MG63 (cell line): ENCODE measurements around the gene GMPR. TPM values are rescaled to one million over a fixed set of nuclear protein-coding genes. Genes with fewer than 3 reads are reported as not detected.

ENCODE experiments used
- DNase-seq: peaks from one replicate; pipeline ENCODE4 v3.0.0-alpha.2; 2020
- H3K27me3 ChIP-seq: fragments of 250-450 bp; sonication (Bioruptor Pico); 2 replicates; pipeline ENCODE4 v1.5.1; 2020; ENCODE audit warnings: mild to moderate bottlenecking, moderate library complexity
- H3K36me3 ChIP-seq: fragments of 250-450 bp; sonication (Bioruptor Pico); 2 replicates; pipeline ENCODE4 v1.5.1; 2020; ENCODE audit warnings: mild to moderate bottlenecking, moderate library complexity
- H3K4me3 ChIP-seq: fragments of 250-450 bp; sonication (Bioruptor Pico); 2 replicates; pipeline ENCODE4 v1.5.1; 2020; ENCODE audit warnings: mild to moderate bottlenecking, moderate library complexity
- H3K9me3 ChIP-seq: fragments of 250-450 bp; sonication (Bioruptor Pico); 2 replicates; pipeline ENCODE4 v1.5.1; 2020; ENCODE audit warnings: mild to moderate bottlenecking, moderate library complexity
- total RNA-seq: library from RNA; depleted of rRNA; stranded (reverse); fragments of >200 nt; shearing (Covaris generic); gene quantifications from 2 replicates; pipeline ENCODE4 v1.2.3, GENCODE V29; 2014; ENCODE audit warnings: low replicate concordance

The GMPR gene
- total RNA-seq, 1 experiment from 2014 or later: 9.9 TPM

GRCh38 chr6:16238963-16239797 is 793 bp downstream of the GMPR start:
- H3K4me3 ChIP-seq: peak overlapping the region; percentile 53
- H3K27me3 ChIP-seq: no peaks in the 10 kb centered on the region
- peak; percentile 80 for DNase-seq
- no peaks in the 10 kb centered on the region for H3K36me3 ChIP-seq
- H3K9me3 ChIP-seq: no peaks in the 10 kb centered on the region

- H3K4me3 ChIP-seq: peak overlapping the region; percentile 53
- no peaks in the 10 kb centered on the region for H3K27me3 ChIP-seq
- H3K36me3 ChIP-seq: no peaks in the 10 kb centered on the region
- DNase-seq: no peak
- H3K9me3 ChIP-seq: no peaks in the 10 kb centered on the region
Observed at GRCh38 chr6:16239798-16240123, 1.4 kb downstream of the GMPR start.

GRCh38 chr6:16240589-16241320 is 2.4 kb downstream of the GMPR start:
- H3K9me3 ChIP-seq: no peaks in the 10 kb centered on the region
- no peak for DNase-seq
- H3K36me3 ChIP-seq: no peaks in the 10 kb centered on the region
- H3K27me3 ChIP-seq: no peaks in the 10 kb centered on the region
- no peak overlapping the region for H3K4me3 ChIP-seq

GRCh38 chr6:16241321-16241689 is 2.9 kb downstream of the GMPR start:
- Histone ChIP-seq H3K27me3 (no peaks in the 10 kb centered on the region), H3K9me3 (no peaks in the 10 kb centered on the region), H3K36me3 (no peaks in the 10 kb centered on the region), H3K4me3 (no peak overlapping the region)
- no peak for DNase-seq

GRCh38 chr6:16243055-16243454 is 4.7 kb downstream of the GMPR start:
- peak; percentile 86 for DNase-seq
- Histone ChIP-seq H3K36me3 (no peaks in the 10 kb centered on the region), H3K27me3 (no peaks in the 10 kb centered on the region), H3K4me3 (no peak overlapping the region), H3K9me3 (no peaks in the 10 kb centered on the region)

- no peaks in the 10 kb centered on the region for H3K36me3 ChIP-seq
- no peaks in the 10 kb centered on the region for H3K9me3 ChIP-seq
- H3K27me3 ChIP-seq: no peaks in the 10 kb centered on the region
- no peak overlapping the region for H3K4me3 ChIP-seq
- no peak for DNase-seq
Observed at GRCh38 chr6:16243664-16244063, 5.3 kb downstream of the GMPR start.

GRCh38 chr6:16244446-16244845 is 6.1 kb downstream of the GMPR start:
- Histone ChIP-seq H3K36me3 (no peaks in the 10 kb centered on the region), H3K27me3 (no peaks in the 10 kb centered on the region), H3K4me3 (no peak overlapping the region), H3K9me3 (no peaks in the 10 kb centered on the region)
- DNase-seq: no peak

- peak; percentile 10 for DNase-seq
Observed at GRCh38 chr6:16244869-16245451, 6.6 kb downstream of the GMPR start.

GRCh38 chr6:16248271-16248853 is 10.0 kb downstream of the GMPR start:
- Histone ChIP-seq H3K27me3 (no peaks in the 10 kb centered on the region), H3K4me3 (no peak overlapping the region), H3K9me3 (no peaks in the 10 kb centered on the region), H3K36me3 (no peaks in the 10 kb centered on the region)
- DNase-seq: no peak

More at GRCh38 chr6:16244869-16245451, 6.6 kb downstream of the GMPR start:
- no peaks in the 10 kb centered on the region for H3K9me3 ChIP-seq
- no peak overlapping the region for H3K4me3 ChIP-seq
- H3K27me3 ChIP-seq: no peaks in the 10 kb centered on the region
- no peaks in the 10 kb centered on the region for H3K36me3 ChIP-seq

- Histone ChIP-seq H3K4me3 (no peak overlapping the region), H3K9me3 (no peaks in the 10 kb centered on the region), H3K27me3 (no peaks in the 10 kb centered on the region), H3K36me3 (no peaks in the 10 kb centered on the region)
- no peak for DNase-seq
Observed at GRCh38 chr6:16249971-16250370, 11.6 kb downstream of the GMPR start.

- H3K36me3 ChIP-seq: no peaks in the 10 kb centered on the region
- no peak overlapping the region for H3K4me3 ChIP-seq
- no peaks in the 10 kb centered on the region for H3K9me3 ChIP-seq
- no peak for DNase-seq
- no peaks in the 10 kb centered on the region for H3K27me3 ChIP-seq
Observed at GRCh38 chr6:16251706-16252105, 13.3 kb downstream of the GMPR start.

- no peaks in the 10 kb centered on the region for H3K27me3 ChIP-seq
Observed at GRCh38 chr6:16252686-16253299, 14.4 kb downstream of the GMPR start.

GRCh38 chr6:16253399-16254144 is 15.2 kb downstream of the GMPR start:
- Histone ChIP-seq H3K9me3 (no peaks in the 10 kb centered on the region), H3K36me3 (no peaks in the 10 kb centered on the region), H3K27me3 (no peaks in the 10 kb centered on the region), H3K4me3 (no peak overlapping the region)
- DNase-seq: no peak

More at GRCh38 chr6:16252686-16253299, 14.4 kb downstream of the GMPR start:
- DNase-seq: no peak
- Histone ChIP-seq H3K36me3 (no peaks in the 10 kb centered on the region), H3K4me3 (no peak overlapping the region), H3K9me3 (no peaks in the 10 kb centered on the region)

- no peak overlapping the region for H3K4me3 ChIP-seq
- DNase-seq: no peak
- no peaks in the 10 kb centered on the region for H3K27me3 ChIP-seq
- H3K36me3 ChIP-seq: no peaks in the 10 kb centered on the region
- H3K9me3 ChIP-seq: no peaks in the 10 kb centered on the region
Observed at GRCh38 chr6:16254535-16254934, 16.1 kb downstream of the GMPR start.

- Histone ChIP-seq H3K4me3 (no peak overlapping the region), H3K36me3 (no peaks in the 10 kb centered on the region), H3K9me3 (no peaks in the 10 kb centered on the region), H3K27me3 (no peaks in the 10 kb centered on the region)
- no peak for DNase-seq
Observed at GRCh38 chr6:16256781-16257180, 18.4 kb downstream of the GMPR start.

- H3K9me3 ChIP-seq: no peaks in the 10 kb centered on the region
- no peak for DNase-seq
- no peaks in the 10 kb centered on the region for H3K36me3 ChIP-seq
- no peaks in the 10 kb centered on the region for H3K27me3 ChIP-seq
- no peak overlapping the region for H3K4me3 ChIP-seq
Observed at GRCh38 chr6:16257999-16258708, 19.8 kb downstream of the GMPR start.
